Measurements from ENCODE around the gene RGSL1. TPM values are rescaled to one million over a fixed set of nuclear protein-coding genes. Genes with fewer than 3 reads are reported as not detected.

The RGSL1 gene
- total and polyA plus RNA-seq, 4 donors, result 0.07 to 0.50 (median 0.31) TPM; not detected in 1

- TF ChIP-seq HNF4G (IDR thresholded peaks at IDR 0.05) (no peak), RXRA (IDR thresholded peaks at IDR 0.05) (no peak)
- H3K4me1 ChIP-seq (ENCODE audit: control insufficient read depth in 4 of 4, insufficient read depth in 4 of 4, low read length in 3 of 4), result peaks cover 4 to 20% (median 5%) of the 10 kb centered on the region in 4 donors
- WGBS, result 83% methylated on average over 5 of the region's 5 CpGs
These were observed 148.3 kb downstream of the RGSL1 start for GRCh38 chr1:182598296-182598695.

GRCh38 chr1:182599339-182599738 lies 149.4 kb downstream of the RGSL1 start:
- H3K27me3 ChIP-seq (ENCODE audit: control insufficient read depth in 4 of 4, insufficient read depth in 4 of 4, low read length in 3 of 4), result no peaks in the 10 kb centered on the region
- H3K9me3 ChIP-seq (ENCODE audit: control insufficient read depth in 4 of 4, low read length in 3 of 4), result no peaks in the 10 kb centered on the region
- TF ChIP-seq FOXA2 (IDR thresholded peaks at IDR 0.05) (no peak), YY1 (IDR thresholded peaks at IDR 0.05) (no peak), FOXA1 (IDR thresholded peaks at IDR 0.05) (no peak), RAD21 (IDR thresholded peaks at IDR 0.05) (no peak), CTCF (IDR thresholded peaks at IDR 0.05; ENCODE audit: low read depth, low read length, missing input control) (no peak), TAF1 (conservative IDR thresholded peaks at IDR 0.05) (no peak), NR2F2 (IDR thresholded peaks at IDR 0.05) (no peak), ZBTB33 (IDR thresholded peaks at IDR 0.05) (no peak), MAX (IDR thresholded peaks at IDR 0.05) (no peak), HNF4G (IDR thresholded peaks at IDR 0.05) (no peak), ATF3 (IDR thresholded peaks at IDR 0.05) (no peak), JUND (IDR thresholded peaks at IDR 0.05) (no peak), RXRA (IDR thresholded peaks at IDR 0.05) (no peak), EGR1 (IDR thresholded peaks at IDR 0.05; ENCODE audit: low read depth in 2 of 2) (no peak), GABPA (IDR thresholded peaks at IDR 0.05 in 1 of 2, conservative IDR thresholded peaks at IDR 0.05 in 1 of 2) (no peak), REST (IDR thresholded peaks at IDR 0.05) (no peak), HNF4A (conservative IDR thresholded peaks at IDR 0.05) (no peak), SP1 (IDR thresholded peaks at IDR 0.05) (no peak)
- no peak for DNase-seq (ENCODE audit: low spot score)
- peaks cover 0 to 2% (median 0%) of the 10 kb centered on the region in 4 donors for H3K36me3 ChIP-seq (ENCODE audit: control insufficient read depth in 4 of 4, insufficient read depth in 3 of 4, low read depth in 1 of 4, low read length in 3 of 4)
- H3K9ac ChIP-seq (ENCODE audit: low read depth in 1 of 2, low read length in 2 of 2), result no peak overlapping the region
- WGBS, result 80% methylated on average over 6 of the region's 6 CpGs
- no peak overlapping the region for H3K27ac ChIP-seq (ENCODE audit: low read depth in 1 of 2, low read length in 2 of 2)
- H3K4me1 ChIP-seq (ENCODE audit: control insufficient read depth in 4 of 4, insufficient read depth in 4 of 4, low read length in 3 of 4), result peaks cover 8 to 28% (median 11%) of the 10 kb centered on the region in 4 donors
- no peak overlapping the region for H3K4me3 ChIP-seq (ENCODE audit: low read depth in 1 of 3, low read length in 3 of 3)

More at GRCh38 chr1:182598296-182598695, 148.3 kb downstream of the RGSL1 start:
- H3K27ac ChIP-seq (ENCODE audit: low read depth in 1 of 2, low read length in 2 of 2), result peak overlapping the region in 1 of 2 donors; percentile 14
- peaks cover 0 to 2% (median 0%) of the 10 kb centered on the region in 4 donors for H3K36me3 ChIP-seq (ENCODE audit: control insufficient read depth in 4 of 4, insufficient read depth in 3 of 4, low read depth in 1 of 4, low read length in 3 of 4)
- no peaks in the 10 kb centered on the region for H3K9me3 ChIP-seq (ENCODE audit: control insufficient read depth in 4 of 4, low read length in 3 of 4)
- no peak overlapping the region for H3K4me3 ChIP-seq (ENCODE audit: low read depth in 1 of 3, low read length in 3 of 3)
- DNase-seq (ENCODE audit: low spot score), result no peak
- no peaks in the 10 kb centered on the region for H3K27me3 ChIP-seq (ENCODE audit: control insufficient read depth in 4 of 4, insufficient read depth in 4 of 4, low read length in 3 of 4)
- H3K9ac ChIP-seq (ENCODE audit: low read depth in 1 of 2, low read length in 2 of 2), result no peak overlapping the region
